Renal cortex interstitium (tissue), 11 donors: ENCODE data around the gene MTPN. TPM values are rescaled to one million over a fixed set of nuclear protein-coding genes. Genes with fewer than 3 reads are reported as not detected.

ENCODE experiments used
- DNase-seq, 11 donors: peaks; one replicate each; pipeline ENCODE4 v3.0.0-alpha.2; 2013; ENCODE audit warnings: low read depth in 9 of 11, low spot score in 4 of 11; ENCODE audit errors: extremely low read depth in 1 of 11
- polyA plus RNA-seq, 3 donors: library from polyadenylated mRNA; unstranded; fragments of 120-200 nt; gene quantifications; one replicate each; pipeline ENCODE4 v1.2.1, GENCODE V29; 2013; ENCODE audit not compliant: insufficient read length in 3 of 3

MTPN gene
- polyA plus RNA-seq, 3 donors: 147 to 165 (median 152) TPM

DNA sequence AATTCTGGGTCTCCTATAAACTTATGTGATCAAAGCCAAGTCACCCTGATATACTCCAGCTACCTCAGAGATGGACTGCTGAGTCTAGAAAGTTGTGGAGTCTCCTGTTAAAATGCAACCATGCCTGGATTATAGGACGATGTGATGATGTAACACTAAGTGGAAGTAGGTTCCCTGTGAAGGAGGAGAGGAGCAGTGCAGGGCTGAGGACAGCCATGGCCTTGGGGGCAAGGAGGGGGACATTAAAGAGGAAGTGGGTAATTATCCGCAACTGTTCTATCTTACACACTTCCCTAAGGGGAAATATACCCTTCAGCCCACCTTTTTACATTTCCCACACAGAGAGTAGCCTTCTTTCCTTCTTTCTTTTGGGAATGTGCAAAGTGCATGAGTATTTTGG is 63.8 kb downstream of the MTPN start:
- DNase-seq: no peak

DNA sequence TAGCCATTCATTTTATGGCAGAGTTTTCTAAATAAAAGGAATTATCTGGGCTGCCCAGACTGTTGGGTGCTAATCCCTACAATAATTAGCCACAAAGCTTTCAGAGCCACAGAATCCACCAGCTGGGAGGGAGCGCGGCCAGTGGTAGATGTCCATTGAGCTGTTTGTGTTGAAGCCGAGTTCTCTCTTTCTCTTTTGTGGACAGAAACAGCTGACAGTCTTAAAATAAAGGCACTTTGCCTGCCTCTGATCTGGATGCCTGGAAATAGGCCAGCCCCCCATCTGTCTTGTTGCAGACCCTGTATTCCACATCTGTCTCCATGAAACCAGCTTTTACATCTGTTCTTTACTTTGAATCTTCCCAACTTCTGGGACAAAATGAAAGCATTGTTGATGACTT is 66.1 kb downstream of the MTPN start:
- peak in 9 of 11 donors; percentile 15 to 66 (median 47) for DNase-seq

DNA sequence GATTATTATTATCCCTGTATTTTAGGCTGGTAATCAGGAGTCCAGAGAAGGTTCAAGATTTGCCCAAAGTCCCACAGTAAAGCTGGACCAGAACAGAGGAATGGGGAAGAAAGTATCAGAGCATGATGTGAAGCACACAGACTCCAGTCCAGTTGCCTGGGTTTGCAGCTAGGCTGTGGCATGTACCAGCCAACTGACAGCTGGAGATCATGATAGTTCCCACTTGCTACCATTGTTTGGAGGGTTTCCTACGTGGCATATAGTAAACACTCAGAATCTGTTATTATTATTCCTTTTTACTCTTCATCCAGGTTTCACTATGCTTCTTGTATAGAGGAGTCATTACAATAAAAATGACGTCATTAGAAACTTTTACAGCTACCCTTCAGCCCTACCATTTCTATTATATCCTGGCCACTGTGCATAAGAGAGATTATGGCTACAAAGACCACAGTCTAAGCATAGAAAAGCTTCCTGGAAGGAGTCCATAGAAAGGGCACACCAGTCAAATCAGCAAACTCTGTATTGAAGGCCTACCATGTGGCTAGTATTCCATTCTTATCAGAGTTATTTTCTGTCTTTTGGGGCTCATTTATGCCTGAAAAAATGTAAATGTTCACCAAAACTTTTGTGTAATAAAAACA is 66.6 kb downstream of the MTPN start:
- no peak for DNase-seq

DNA sequence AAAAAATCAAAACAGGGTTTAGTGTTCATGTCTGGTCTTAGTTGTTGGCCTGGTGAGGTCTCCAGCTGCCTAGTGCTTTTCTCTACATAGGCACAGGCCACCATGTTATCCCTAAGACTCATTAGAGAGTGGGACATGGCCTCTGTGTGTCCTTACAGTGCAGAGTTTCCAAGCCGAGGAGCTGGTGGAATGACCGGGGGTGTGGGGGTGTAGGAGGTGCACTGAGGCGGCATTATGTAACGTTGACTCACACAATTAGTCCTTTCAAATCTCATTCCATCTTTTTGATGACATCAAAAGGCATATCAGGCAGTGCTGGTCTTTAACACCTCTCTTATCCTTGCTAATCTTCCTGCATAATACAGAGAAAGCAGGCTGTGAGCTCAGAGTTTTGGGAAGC is 71.3 kb downstream of the MTPN start:
- no peak for DNase-seq

DNA sequence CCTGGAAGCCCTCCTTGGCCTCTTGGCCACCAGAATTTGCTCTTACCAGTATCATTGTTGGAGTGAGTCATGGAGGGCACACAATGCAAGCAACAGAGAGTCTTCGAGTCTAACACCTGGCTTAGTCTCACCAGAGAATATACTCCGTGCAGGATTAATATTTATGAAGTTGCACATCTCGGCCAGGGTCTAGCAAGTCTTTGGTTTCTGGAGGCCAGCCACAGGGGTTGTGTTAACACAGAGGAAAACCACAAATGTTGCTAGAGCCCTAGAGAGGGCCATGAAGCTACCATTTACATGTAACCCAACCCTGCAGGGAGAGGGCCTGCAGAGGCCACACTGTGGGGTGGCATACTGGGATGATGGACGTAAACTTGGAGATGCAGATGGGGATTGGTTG is 71.8 kb downstream of the MTPN start:
- DNase-seq: no peak

DNA sequence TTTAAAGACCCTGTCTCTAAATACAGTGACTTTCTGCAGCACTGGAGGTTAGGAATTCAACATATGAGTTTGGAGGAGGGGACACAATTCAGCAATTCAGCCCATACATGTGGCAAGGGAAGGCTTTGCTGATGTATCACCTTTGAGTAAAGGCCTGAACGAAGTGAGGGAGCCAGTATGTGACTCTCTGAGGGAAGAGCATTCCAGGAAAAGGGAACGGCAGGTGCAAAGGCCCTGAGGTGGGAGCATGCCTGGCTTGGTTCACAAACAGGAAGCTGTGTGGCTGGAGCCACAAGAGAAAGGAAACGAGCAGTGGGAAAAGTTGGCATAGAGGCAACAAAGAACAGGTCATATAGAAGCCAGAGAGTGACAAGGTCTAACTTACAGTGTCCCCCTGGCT is 72.9 kb downstream of the MTPN start:
- no peak for DNase-seq

DNA sequence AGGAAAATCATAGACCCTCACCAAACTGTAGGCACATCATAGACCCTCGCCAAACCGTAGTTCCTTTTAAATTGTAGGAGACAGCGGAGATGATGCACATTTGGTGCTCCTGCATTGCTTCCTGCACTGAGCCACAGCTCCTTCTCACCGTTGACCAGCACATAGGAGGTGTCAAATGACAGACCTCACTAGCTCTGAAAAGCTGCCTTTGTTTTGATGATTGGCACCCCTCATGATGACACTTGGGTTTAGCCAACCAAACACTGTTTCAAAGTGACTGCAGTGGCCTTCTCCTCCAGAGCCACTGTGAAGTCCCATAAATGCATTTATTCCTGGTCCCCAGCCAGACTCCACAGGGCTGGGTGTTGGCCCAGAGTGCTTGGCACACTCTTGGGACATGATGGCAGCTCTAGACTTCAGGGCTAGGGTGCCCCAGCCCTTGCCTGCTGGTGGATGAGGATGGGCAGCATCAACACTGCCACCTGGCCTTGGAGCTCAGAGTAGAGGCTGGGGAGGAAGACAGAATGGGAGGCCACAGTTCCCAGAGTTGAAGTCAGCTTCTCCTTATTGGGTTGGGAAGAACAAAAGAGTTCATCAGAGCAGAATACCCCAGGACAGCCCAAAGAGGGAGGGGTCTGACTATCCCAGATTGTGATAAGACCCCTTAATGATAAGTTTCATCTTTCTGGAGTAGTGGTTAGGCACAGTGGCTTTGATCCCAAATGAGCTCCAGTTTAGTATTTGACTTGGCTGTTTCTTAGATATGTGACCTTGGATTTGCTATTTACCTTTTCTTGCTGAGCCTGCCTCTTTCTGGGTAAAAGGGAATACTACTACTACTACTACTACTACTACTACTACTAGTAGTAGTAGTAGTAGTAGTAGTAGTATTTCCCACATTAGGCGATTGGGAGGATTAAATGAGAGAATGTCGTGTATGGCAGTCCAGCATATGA is 75.3 kb downstream of the MTPN start:
- DNase-seq: no peak

DNA sequence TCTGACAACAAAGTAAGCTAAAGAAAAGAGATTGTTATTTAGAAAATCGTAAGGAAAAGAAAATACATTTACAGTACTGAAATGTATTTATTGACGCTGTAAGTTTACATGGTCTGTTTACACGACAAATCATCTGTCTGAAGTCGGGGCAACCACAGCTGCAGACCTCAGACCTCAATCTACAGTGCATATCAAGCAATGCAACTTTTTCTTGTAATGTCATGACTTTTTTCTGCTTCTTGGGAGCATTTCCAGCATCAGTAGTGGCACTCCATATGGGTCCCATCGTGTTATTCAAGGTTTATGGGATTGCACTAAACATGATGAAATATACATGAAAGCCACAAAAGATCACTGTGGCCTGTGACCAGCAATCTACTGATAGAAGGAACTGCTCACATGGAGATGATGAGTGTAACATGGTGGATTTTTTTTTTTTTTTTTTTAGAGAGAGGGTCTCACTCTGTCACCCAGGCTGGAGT is 77.1 kb downstream of the MTPN start:
- DNase-seq: peak; percentile 22 to 57 (median 31)

DNA sequence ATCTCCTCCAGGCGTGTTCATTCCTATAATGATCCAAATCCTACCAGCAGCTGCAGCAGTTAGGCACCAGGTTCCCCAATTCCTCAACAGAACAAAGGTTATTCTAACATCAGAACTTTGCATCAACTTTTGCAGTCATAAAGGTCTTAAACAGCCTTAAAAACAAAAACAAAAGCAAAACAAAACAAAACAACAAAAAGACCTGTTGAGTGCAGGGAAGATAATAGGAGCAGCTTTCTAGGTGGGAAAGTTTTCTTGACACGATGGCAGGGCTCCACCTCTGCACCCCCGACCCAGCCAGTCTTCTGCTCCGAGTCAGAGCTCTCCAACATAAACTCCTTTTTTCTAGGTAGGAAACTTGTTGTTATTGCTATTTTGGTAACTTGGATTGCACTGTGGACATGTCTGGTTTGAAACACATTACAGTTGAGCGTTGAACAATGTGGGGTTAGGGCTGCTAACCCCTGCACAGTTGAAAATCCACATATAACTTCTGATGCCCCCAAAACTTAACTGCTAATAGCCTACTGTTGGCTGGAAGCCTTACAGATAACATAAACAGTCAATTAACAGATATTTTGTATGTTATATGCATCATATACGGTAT is 77.6 kb downstream of the MTPN start:
- peak in 4 of 11 donors; percentile 2 to 8 (median 6) for DNase-seq

DNA sequence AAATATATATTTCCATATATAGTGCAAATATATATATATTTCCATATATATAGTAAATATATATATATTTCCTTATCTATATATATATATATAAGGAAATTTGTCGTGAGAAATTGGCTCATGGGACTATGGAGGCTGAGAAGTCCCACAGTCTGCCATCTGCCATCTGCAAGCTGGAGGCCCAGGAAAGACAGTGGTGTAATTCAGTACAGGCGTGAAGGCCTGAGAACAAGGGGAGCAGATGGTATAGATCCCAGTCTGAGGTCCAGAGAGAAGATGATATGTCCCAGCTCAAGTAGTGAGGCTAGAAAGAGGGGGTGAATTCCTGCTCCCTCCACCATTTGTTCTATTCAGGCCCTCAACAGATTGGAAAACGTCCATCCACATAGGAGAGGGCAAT is 78.9 kb downstream of the MTPN start:
- DNase-seq: no peak

DNA sequence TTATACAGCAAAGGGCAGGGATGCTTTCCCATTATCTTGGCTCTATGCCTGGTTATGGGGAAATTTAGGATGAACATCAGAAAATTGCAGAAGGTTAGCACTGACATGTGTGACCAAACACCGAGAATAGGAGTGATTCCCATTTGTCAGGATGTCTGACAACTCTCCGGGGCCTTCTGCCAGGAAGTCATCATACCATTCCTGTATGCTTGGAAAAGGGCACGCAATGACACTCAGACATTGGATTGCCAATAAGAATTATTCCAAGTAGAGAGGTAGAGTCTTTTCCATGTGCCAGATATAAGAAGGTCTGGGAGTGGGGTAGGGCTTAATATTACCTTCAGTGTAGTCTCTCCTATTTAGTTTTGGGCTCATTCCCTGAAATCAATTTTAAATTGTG is 82.3 kb downstream of the MTPN start:
- DNase-seq: no peak

DNA sequence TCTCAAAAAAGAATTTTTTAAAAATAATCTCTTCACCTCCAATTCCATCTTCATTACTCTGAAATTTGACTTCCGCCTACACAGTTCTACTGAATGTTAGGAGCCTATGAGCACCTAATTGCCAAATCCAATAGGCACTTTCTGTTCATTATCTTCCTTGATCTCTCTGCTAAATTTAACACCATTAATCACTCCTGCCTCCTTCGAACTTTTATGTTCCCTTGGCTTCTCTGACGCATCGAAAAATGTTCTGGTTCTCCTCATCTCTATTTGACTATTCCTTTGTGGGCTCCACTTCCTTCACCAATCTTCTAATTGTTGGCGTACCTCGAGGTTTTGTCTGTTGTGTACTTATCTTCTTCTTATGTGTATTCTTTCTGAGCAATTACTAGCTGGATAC is 87.3 kb downstream of the MTPN start:
- no peak for DNase-seq

DNA sequence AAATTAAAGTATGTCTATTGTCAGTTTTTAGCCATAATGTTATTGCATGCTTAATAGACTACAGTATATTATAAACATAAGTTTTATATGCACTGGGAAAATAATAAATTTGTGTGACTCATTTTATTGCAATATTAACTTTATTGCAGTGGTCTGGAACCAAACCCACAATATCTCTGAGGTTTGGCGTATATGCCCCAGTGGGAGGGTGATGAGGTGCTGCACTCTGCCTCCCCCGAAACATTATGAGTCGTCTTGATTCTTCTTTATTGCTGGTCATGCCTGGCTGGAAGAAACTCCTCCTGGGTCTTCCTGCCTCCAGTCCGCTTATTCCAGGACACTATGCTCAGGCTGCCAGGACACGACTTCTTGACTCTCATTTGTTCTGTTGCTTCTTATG is 88.4 kb downstream of the MTPN start:
- DNase-seq: no peak

DNA sequence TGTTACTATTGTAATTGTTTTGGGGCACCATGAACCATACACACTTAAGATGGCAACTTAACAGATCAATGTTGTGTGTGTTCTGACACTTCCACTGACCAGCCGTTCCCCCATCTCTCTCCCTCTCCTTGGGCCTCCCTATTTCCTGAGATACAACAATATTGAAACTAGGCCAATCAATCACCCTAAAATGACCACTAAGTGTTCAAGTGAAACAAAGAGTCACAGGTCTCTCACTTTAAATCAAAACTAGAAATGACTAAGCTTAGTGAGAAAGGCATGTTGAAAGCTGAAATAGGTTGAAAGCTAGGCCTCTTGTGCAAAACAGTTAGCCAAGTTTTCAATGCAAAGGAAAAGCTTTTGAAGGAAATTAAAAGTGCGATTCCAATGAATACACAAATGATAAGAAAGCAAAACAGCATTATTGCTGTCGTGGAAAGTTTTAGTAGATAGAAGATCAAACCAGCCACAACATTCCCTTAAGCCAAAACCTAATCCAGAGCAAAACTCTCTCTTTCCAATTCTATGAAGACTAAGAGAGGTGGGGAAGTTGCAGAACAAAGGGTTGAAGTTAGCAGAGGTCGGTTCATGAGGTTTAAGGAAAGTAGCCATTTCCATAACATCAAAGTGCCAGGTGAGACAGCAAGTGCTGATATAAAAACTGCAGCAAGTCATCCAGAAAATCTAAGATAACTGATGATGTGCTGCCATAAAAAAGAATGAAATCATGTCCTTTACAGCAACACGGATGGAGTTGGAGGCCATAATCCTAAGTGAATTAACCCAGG is 90.6 kb downstream of the MTPN start:
- no peak for DNase-seq

DNA sequence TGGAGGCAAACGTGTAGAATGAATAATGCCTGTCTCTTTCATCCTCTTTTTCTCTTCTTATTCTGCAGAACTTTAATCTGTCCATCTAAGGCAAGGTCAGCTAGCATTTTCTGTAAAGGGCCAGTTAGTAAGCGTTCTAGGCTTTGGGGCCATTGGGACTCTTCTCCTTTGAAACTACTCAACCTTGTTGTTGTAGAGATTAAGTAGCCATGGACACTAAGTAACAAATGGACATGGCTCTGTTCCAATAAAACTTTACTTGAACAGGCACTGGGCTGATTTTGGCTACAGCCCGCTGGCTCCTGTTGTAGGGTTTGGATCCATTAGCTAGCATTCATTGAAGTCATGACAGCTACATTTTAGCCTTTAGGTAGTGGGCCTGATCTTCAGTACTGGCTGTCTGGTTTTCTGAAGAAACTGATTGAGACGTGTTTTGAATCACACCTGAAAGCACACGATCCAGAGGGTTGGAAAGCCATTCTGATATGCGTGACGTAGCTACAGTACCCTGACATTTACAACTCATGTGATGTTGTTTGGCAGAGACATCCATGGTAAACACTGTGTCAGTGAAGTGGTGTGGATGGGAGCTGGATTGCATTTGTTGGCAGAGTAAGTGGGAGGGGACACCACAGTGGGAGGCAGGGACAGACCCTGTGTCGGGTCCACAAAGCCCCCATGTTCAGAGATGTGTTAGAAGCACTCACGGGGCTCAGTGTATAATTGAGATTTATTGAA is 92.5 kb downstream of the MTPN start:
- no peak for DNase-seq

DNA sequence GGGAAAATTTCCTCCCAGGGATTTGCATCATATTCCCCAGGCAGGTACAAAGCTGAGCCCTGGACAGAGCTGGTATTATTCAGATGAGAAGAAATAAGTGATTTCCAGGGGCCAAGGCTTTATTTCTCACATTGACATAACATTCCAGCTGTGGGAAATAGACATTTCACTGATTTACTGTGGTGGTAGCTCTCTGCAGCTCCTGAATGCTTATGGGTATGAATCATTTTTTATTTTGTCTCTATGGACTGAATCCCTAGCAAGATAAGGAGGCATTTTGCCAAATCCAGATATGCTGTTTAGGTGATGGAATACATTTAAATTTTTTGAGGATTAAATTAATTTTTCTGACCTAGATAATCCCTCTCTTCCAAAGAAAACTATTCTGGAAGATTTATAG is 97.9 kb downstream of the MTPN start:
- DNase-seq: no peak

DNA sequence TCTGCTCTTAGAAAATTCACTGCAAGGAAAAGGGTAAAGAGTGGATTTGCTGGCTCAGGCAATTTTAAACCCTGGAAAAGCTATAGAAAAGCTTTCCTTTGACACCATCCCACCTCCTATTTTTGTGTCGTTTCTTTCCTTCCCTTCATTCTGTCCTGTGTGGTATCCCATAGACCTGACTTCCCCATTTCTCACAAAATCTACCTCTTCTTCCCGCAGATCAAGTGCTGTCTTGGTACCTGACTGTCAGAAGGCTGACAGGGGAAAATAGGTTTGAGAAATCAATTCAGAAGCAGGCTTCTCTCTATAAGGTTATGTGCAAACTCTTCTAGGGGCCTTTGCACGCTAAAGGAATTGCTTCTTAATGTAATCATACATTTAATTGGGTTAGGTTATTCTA is 98.9 kb downstream of the MTPN start:
- no peak for DNase-seq

DNA sequence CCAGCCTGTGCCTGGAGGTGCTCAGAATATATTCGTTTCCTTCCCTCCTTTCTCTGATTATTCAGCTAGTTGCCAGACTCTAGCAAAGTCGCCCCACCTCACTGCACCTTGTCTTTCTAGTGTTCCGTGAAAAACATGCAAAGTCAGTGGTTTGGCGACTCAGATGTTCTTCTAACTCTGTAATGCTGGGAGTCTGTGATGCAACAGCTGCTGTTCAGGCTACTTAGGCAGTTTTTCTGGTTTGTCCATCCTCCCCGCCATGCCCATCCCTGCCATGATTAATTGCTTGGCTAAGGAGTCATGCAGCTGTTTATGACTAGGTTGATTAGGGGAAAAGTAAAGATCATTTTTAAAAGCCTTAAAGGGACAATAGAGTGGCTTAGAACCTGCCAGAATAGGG is 99.4 kb downstream of the MTPN start:
- no peak for DNase-seq
